ENCODE measurements around the gene PVALEF. TPM values are rescaled to one million over a fixed set of nuclear protein-coding genes. Genes with fewer than 3 reads are reported as not detected.
A peak's percentile ranks its signal among the peaks of the same experiment; 100 is the strongest.

Gene PVALEF
- total and polyA plus RNA-seq, 2 donors (not counting 1 experiment from before 2014, with no cell fraction given) = not detected

DNA sequence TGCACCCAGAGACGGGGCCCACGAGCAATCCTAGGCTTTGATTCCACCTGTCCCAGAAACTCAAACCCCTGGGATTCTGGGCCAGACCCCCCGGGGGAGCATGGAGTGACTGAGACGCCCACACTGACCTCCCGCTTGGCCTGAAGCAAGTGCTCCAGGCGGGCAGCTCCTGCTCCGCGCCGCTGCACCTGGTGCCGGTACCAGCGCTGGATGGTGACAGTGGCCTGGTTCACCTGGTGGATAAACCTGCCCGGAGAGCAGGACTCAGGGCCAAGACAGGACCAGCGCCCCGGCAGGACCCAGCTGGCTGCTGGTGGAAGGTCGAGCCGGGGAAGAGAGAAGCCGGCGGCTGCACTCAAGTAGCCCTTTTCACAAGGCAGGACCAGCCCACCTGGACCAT is 34.9 kb downstream of the PVALEF start:
- DNase-seq (ENCODE audit: low read depth in 2 of 2) = no peak
- Histone ChIP-seq H2AFZ (ENCODE audit: low read length) (no peak overlapping the region), H3K4me3 (replicated peaks in 1 of 4; ENCODE audit: control extremely low read depth in 1 of 4, insufficient read depth in 1 of 4, low read depth in 3 of 4, low read length in 4 of 4) (no peak overlapping the region), H3K79me2 (ENCODE audit: control insufficient read depth, insufficient read depth, low read length) (no peaks in the 10 kb centered on the region), H3K36me3 (ENCODE audit: control insufficient read depth, insufficient read depth, low read length) (peaks cover 3% of the 10 kb centered on the region), H4K20me1 (ENCODE audit: control insufficient read depth, extremely low read depth, insufficient read depth, low read length) (no peaks in the 10 kb centered on the region), H3K9me3 (ENCODE audit: control insufficient read depth, insufficient read depth, low read depth, low read length) (no peaks in the 10 kb centered on the region), H3K27ac (ENCODE audit: insufficient read depth, low read length) (no peak overlapping the region), H3K4me1 (ENCODE audit: control insufficient read depth, extremely low read depth, insufficient read depth, low read length) (no peaks in the 10 kb centered on the region), H3K9ac (ENCODE audit: insufficient read depth, low read length) (no peak overlapping the region), H3K27me3 (ENCODE audit: control insufficient read depth, insufficient read depth, low read length) (no peaks in the 10 kb centered on the region), H3K4me2 (ENCODE audit: extremely low read depth, insufficient read depth, low read length) (no peak overlapping the region)
- TF ChIP-seq EZH2 (IDR thresholded peaks at IDR 0.05; ENCODE audit: low read length, missing control alignments) = no peak
- TF ChIP-seq, protein P1, sequence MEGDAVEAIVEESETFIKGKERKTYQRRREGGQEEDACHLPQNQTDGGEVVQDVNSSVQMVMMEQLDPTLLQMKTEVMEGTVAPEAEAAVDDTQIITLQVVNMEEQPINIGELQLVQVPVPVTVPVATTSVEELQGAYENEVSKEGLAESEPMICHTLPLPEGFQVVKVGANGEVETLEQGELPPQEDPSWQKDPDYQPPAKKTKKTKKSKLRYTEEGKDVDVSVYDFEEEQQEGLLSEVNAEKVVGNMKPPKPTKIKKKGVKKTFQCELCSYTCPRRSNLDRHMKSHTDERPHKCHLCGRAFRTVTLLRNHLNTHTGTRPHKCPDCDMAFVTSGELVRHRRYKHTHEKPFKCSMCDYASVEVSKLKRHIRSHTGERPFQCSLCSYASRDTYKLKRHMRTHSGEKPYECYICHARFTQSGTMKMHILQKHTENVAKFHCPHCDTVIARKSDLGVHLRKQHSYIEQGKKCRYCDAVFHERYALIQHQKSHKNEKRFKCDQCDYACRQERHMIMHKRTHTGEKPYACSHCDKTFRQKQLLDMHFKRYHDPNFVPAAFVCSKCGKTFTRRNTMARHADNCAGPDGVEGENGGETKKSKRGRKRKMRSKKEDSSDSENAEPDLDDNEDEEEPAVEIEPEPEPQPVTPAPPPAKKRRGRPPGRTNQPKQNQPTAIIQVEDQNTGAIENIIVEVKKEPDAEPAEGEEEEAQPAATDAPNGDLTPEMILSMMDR (conservative IDR thresholded peaks at IDR 0.05 in 1 of 2, IDR thresholded peaks at IDR 0.05 in 1 of 2; ENCODE audit: low read depth in 1 of 2, low read length in 2 of 2) = no peak

DNA sequence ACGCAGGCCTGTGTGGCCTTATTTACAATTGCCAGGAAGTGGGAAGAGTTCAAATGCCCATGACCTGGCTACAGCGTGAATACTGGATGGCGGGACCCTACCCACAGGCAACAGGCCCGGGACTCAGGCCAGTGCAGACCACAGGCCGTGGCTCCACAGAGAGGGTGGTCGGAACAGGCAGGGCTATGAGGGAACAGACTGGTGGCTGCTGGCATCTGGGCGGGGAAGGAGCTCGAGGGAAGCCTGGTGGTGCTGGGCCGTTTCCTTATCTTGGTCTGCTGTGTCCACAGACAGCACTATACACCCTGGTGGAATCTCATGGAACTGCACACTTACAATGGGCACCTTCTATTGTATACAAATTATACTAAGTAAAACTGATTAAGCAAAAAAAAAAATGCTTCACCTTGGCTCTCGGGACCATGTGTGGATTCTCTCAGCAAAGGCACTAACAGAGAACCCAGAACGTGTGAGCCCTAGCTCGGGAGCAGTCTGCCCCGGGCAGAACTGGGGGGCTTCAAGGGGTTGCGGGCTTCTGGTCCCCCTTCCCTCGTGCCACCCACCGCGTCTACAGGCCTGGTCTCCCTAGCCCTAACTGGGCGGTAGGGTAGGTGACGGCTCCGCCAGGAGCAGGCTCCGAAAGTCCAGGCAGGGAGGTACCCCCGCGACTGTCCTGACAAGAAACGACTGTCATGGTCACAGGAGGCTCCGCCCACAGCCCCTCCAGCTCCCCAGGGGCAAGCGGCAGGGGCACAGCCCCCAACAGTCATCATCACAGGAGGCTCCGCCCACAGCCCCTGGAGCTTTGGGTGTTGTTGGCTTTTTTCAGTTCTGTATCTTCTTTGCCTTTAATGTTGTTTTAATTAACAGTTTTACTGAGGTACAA is 35.6 kb downstream of the PVALEF start:
- no peak overlapping the region for H3K4me2 ChIP-seq (ENCODE audit: extremely low read depth, insufficient read depth, low read length)
- H3K27me3 ChIP-seq (ENCODE audit: control insufficient read depth, insufficient read depth, low read length) = no peaks in the 10 kb centered on the region
- no peaks in the 10 kb centered on the region for H3K9me3 ChIP-seq (ENCODE audit: control insufficient read depth, insufficient read depth, low read depth, low read length)
- peak; percentile 61 to 68 for DNase-seq (ENCODE audit: low read depth in 2 of 2)
- TF ChIP-seq, protein P1 (conservative IDR thresholded peaks at IDR 0.05 in 1 of 2, IDR thresholded peaks at IDR 0.05 in 1 of 2; ENCODE audit: low read depth in 1 of 2, low read length in 2 of 2) = peak; percentile 42 to 73
- no peak for TF ChIP-seq EZH2 (IDR thresholded peaks at IDR 0.05; ENCODE audit: low read length, missing control alignments)
- H3K9ac ChIP-seq (ENCODE audit: insufficient read depth, low read length) = no peak overlapping the region
- no peaks in the 10 kb centered on the region for H4K20me1 ChIP-seq (ENCODE audit: control insufficient read depth, extremely low read depth, insufficient read depth, low read length)
- H3K27ac ChIP-seq (ENCODE audit: insufficient read depth, low read length) = no peak overlapping the region
- no peaks in the 10 kb centered on the region for H3K4me1 ChIP-seq (ENCODE audit: control insufficient read depth, extremely low read depth, insufficient read depth, low read length)
- H3K36me3 ChIP-seq (ENCODE audit: control insufficient read depth, insufficient read depth, low read length) = peaks cover 3% of the 10 kb centered on the region
- H3K4me3 ChIP-seq (replicated peaks in 1 of 4; ENCODE audit: control extremely low read depth in 1 of 4, insufficient read depth in 1 of 4, low read depth in 3 of 4, low read length in 4 of 4) = no peak overlapping the region
- no peaks in the 10 kb centered on the region for H3K79me2 ChIP-seq (ENCODE audit: control insufficient read depth, insufficient read depth, low read length)
- H2AFZ ChIP-seq (ENCODE audit: low read length) = no peak overlapping the region

DNA sequence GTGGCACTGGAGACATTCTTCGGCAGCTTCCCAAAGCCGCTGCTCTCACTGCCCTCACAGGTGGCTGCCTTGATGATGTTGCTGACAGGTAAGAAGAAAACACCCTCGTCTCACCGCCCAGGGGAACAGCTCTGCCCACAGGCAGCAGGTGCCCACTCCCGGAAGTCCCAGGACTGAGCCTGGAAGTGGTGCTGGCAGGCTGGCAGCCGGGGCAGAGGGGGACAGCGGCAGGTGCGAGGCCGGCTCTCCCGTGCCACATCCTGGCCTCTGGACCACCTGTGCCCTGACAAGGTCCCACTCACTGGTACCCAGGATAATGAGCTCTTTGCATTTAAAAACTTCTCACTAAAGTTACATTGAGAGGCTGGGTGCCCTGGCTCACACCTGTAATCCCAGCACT is 37.0 kb downstream of the PVALEF start:
- DNase-seq (ENCODE audit: low read depth in 2 of 2) = no peak
- Histone ChIP-seq H3K27me3 (ENCODE audit: control insufficient read depth, insufficient read depth, low read length) (no peaks in the 10 kb centered on the region), H3K9ac (ENCODE audit: insufficient read depth, low read length) (no peak overlapping the region), H3K4me1 (ENCODE audit: control insufficient read depth, extremely low read depth, insufficient read depth, low read length) (no peaks in the 10 kb centered on the region), H3K4me2 (ENCODE audit: extremely low read depth, insufficient read depth, low read length) (no peak overlapping the region), H3K79me2 (ENCODE audit: control insufficient read depth, insufficient read depth, low read length) (no peaks in the 10 kb centered on the region), H2AFZ (ENCODE audit: low read length) (no peak overlapping the region), H3K36me3 (ENCODE audit: control insufficient read depth, insufficient read depth, low read length) (peaks cover 3% of the 10 kb centered on the region), H3K27ac (ENCODE audit: insufficient read depth, low read length) (no peak overlapping the region), H3K9me3 (ENCODE audit: control insufficient read depth, insufficient read depth, low read depth, low read length) (no peaks in the 10 kb centered on the region), H3K4me3 (replicated peaks in 1 of 4; ENCODE audit: control extremely low read depth in 1 of 4, insufficient read depth in 1 of 4, low read depth in 3 of 4, low read length in 4 of 4) (no peak overlapping the region), H4K20me1 (ENCODE audit: control insufficient read depth, extremely low read depth, insufficient read depth, low read length) (no peaks in the 10 kb centered on the region)
- no peak for TF ChIP-seq EZH2 (IDR thresholded peaks at IDR 0.05; ENCODE audit: low read length, missing control alignments)
- TF ChIP-seq, protein P1 (conservative IDR thresholded peaks at IDR 0.05 in 1 of 2, IDR thresholded peaks at IDR 0.05 in 1 of 2; ENCODE audit: low read depth in 1 of 2, low read length in 2 of 2) = no peak
